Ishikawa (cell line): Measurements from ENCODE around the gene TMIGD1.

Experiments used
- CEBPB ChIP-seq: IDR thresholded peaks from 2 replicates; pipeline ENCODE4 v1.6.1; 2012
- CREB1 ChIP-seq: IDR thresholded peaks from 2 replicates; pipeline ENCODE4 v1.6.1; 2012; ENCODE audit warnings: low read depth
- EGR1 ChIP-seq: IDR thresholded peaks from 2 replicates; pipeline ENCODE4 v1.6.1; 2012
- EP300 ChIP-seq: IDR thresholded peaks from 2 replicates; pipeline ENCODE4 v1.6.1; 2012; ENCODE audit warnings: borderline replicate concordance
- FOXM1 ChIP-seq: IDR thresholded peaks from 2 replicates; pipeline ENCODE4 v1.6.1; 2012; ENCODE audit warnings: low read depth, borderline replicate concordance
- MAX ChIP-seq: IDR thresholded peaks from 2 replicates; pipeline ENCODE4 v1.6.1; 2012
- NFIC ChIP-seq: IDR thresholded peaks from 2 replicates; pipeline ENCODE4 v1.6.1; 2012
- RAD21 ChIP-seq: IDR thresholded peaks from 2 replicates; pipeline ENCODE4 v1.6.1; 2012; ENCODE audit warnings: low read depth
- REST ChIP-seq: IDR thresholded peaks from 2 replicates; pipeline ENCODE4 v1.6.1; 2012; ENCODE audit warnings: low read depth, mild to moderate bottlenecking
- TAF1 ChIP-seq: IDR thresholded peaks from 2 replicates; pipeline ENCODE4 v1.6.1; 2012; ENCODE audit warnings: low read depth, mild to moderate bottlenecking
- TCF12 ChIP-seq: IDR thresholded peaks from 2 replicates; pipeline ENCODE4 v1.6.1; 2012; ENCODE audit warnings: low read depth
- TEAD4 ChIP-seq: IDR thresholded peaks from 2 replicates; pipeline ENCODE4 v1.6.1; 2012
- USF1 ChIP-seq: IDR thresholded peaks from 2 replicates; pipeline ENCODE4 v1.6.1; 2012
- YY1 ChIP-seq: IDR thresholded peaks from 2 replicates; pipeline ENCODE4 v1.6.1; 2012; ENCODE audit warnings: low read depth
- ZBTB7A ChIP-seq: IDR thresholded peaks from 2 replicates; pipeline ENCODE4 v1.6.1; 2012; ENCODE audit warnings: low read depth

The TMIGD1 gene

DNA sequence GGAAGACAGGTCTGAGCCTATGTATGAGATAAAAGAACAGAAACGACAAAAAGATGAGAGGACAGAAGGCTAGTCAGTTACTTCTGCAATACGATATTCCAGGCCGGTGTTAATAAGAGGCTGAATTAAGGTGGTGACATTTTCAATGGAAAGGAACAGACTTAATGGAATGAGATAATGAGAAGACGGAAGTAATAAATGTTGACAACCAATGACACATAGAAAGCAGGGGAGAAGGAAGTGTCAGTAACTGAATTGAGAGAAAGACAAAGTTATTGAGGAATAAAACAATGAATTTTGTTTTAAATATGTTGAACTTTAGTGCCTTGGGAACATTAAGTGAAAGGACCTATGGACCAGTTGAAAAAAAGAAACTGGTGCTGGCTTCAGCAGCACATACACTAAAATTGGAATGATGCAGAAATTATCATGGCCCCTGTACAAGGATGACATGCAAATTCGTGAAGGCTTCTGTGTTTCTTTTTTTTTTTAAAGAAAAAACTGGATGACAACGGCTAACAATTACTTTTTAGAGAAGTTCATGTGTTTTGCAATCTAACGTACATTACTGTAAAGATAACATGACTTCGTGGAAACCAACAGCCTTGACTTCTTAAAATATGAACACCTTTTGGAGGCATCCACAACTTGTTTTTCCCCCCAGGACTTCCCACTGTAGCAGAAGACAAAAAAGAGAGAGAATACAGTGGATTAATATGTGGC is 26.4 kb upstream of the TMIGD1 start:
- no peak for TF ChIP-seq TEAD4
- TF ChIP-seq EGR1 = no peak
- no peak for TF ChIP-seq EP300
- no peak for TF ChIP-seq TCF12
- TF ChIP-seq USF1 = no peak
- TF ChIP-seq REST = no peak
- no peak for TF ChIP-seq CEBPB
- TF ChIP-seq ZBTB7A = no peak
- no peak for TF ChIP-seq CREB1
- TF ChIP-seq TAF1 = no peak
- no peak for TF ChIP-seq RAD21
- no peak for TF ChIP-seq MAX
- no peak for TF ChIP-seq NFIC

DNA sequence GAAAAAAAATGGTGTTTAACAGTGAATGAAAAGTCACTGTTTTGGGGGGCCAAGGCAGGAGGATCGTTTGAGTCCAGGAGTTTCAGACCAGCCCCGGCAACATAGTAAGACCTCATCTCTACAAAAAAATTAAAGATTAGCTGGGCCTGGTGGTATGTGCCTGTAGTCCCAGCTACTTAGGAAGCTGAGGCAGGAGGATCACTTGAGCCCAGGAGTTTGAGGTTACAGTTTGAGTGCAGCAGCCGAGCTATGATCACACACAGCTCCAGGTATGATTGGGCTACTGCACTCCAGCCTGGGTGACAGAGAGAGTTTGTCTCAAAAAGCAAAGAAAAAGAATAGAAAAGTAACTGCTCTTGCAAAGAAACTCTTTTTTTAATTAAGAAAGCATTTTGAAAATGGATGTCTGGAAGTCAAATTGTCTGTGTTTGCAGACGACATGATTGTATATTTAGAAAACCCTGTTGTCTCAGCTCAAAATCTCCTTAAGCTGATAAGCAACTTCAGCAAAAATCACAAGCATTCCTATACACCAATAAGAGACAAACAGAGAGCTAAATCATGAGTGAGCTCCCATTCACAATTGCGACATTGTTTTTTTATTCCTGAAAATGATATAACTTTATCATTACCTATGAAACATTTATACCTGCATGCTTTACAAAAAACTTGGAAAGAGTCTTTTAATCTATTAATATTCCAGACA is 24.4 kb upstream of the TMIGD1 start:
- TF ChIP-seq RAD21 (no peak), MAX (no peak), NFIC (no peak), TEAD4 (no peak), CEBPB (no peak), ZBTB7A (no peak), FOXM1 (no peak), EGR1 (no peak), EP300 (no peak)

DNA sequence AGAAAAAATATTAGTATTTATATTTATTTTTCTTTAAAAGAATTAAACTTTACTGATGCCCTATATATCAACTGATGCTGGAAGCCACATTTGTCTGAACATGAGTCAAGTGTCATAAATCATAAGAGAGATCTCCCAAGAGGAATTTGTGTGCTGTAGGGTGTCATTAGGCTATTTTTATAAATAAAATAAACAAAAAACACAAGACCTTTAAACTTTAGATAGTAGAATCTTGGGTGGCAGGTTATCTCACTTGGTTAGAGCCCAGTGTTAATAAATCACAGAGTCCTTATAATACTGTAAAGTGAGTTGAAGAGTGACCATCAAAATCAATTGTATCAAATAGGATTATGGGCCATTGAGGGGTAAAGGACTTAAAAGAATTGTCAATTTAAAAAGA is 23.6 kb upstream of the TMIGD1 start:
- TF ChIP-seq NFIC (no peak), EGR1 (no peak), TAF1 (no peak), MAX (no peak), RAD21 (no peak), REST (no peak), FOXM1 (no peak), CREB1 (no peak), TCF12 (no peak), TEAD4 (no peak), YY1 (no peak)

DNA sequence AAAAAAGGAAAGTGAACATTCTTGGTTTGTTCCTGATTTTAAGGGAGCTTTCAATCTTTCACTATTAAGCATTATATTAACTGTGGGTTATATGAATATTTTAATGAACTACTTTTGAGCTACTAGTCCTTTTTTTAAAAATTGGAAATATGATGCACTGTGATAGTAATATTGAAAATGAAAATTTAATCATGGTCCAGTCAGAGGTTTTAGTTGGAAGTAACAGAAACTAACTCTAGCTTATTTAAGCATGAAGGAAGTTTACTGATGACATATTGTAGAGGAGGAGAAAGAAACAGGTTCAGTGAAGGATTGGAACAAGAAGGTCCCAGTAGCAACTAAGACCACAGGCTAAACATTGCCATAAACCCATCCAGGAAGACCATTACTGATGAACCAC is 20.8 kb upstream of the TMIGD1 start:
- TF ChIP-seq YY1 = no peak
- no peak for TF ChIP-seq CREB1
- TF ChIP-seq ZBTB7A = no peak

GRCh38 chr17:30352240-30352814 is 18.5 kb upstream of the TMIGD1 start:
- TF ChIP-seq MAX (no peak), EGR1 (no peak), TAF1 (no peak), RAD21 (no peak), YY1 (no peak), FOXM1 (no peak), REST (no peak), TCF12 (no peak), ZBTB7A (no peak), CREB1 (no peak), EP300 (no peak), CEBPB (no peak), USF1 (no peak), TEAD4 (no peak), NFIC (no peak)
